Nephron progenitor cell (in vitro differentiated cells): Measurements from ENCODE around the gene FAR2.

Source experiments
- DNase-seq: peaks from one replicate; pipeline ENCODE4 v3.0.0; 2021
- H3K27ac Mint-ChIP-seq: 2 replicates; pipeline ENCODE4 v1.8.0; 2021; ENCODE audit warnings: mild to moderate bottlenecking, moderate library complexity, mixed read lengths
- H3K27me3 Mint-ChIP-seq: 2 replicates; pipeline ENCODE4 v1.8.0; 2021; ENCODE audit warnings: mild to moderate bottlenecking, low read depth, mixed read lengths; ENCODE audit not compliant: poor library complexity
- H3K36me3 Mint-ChIP-seq: 2 replicates; pipeline ENCODE4 v1.8.0; 2021; ENCODE audit warnings: low read depth, mixed read lengths
- H3K4me1 Mint-ChIP-seq: 2 replicates; pipeline ENCODE4 v1.8.0; 2021; ENCODE audit warnings: mixed read lengths
- H3K4me3 Mint-ChIP-seq: 2 replicates; pipeline ENCODE4 v1.8.0; 2021; ENCODE audit warnings: mild to moderate bottlenecking, moderate library complexity, mixed read lengths
- H3K9me3 Mint-ChIP-seq: 2 replicates; pipeline ENCODE4 v1.8.0; 2021; ENCODE audit warnings: mild to moderate bottlenecking, moderate library complexity, mixed read lengths
- TF ChIP-seq, protein P1 (sequence below): fragments of 200-600 bp; sonication (generic); IDR thresholded peaks from 2 replicates; pipeline ENCODE4 v1.5.0; 2021; ENCODE audit warnings: antibody characterized with exemption

The FAR2 gene

DNA sequence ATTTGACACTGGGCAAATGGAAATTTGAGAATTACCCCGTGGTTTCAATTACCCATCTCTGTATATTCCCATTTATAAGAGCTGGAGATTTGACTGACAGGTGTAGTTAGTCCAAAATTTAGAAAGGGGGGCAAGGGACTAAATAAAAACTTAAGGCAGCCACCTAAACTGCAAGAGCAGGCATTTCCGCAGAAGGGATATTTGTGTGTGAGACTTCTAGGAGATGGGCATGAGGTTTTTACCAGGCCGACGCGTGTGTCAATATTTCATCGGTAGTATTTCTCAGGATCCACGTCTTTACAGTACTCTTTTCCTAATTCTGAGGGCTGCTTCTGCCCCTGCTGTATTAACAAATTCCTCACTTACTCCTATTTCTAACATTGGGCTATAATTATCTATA lies 1.4 kb downstream of the FAR2 start:
- DNase-seq, result no peak
- H3K4me3 Mint-ChIP-seq, result peak overlapping the region; percentile 64
- H3K27me3 Mint-ChIP-seq, result peaks cover 34% of the 10 kb centered on the region
- H3K27ac Mint-ChIP-seq, result no peak overlapping the region
- TF ChIP-seq, protein P1, sequence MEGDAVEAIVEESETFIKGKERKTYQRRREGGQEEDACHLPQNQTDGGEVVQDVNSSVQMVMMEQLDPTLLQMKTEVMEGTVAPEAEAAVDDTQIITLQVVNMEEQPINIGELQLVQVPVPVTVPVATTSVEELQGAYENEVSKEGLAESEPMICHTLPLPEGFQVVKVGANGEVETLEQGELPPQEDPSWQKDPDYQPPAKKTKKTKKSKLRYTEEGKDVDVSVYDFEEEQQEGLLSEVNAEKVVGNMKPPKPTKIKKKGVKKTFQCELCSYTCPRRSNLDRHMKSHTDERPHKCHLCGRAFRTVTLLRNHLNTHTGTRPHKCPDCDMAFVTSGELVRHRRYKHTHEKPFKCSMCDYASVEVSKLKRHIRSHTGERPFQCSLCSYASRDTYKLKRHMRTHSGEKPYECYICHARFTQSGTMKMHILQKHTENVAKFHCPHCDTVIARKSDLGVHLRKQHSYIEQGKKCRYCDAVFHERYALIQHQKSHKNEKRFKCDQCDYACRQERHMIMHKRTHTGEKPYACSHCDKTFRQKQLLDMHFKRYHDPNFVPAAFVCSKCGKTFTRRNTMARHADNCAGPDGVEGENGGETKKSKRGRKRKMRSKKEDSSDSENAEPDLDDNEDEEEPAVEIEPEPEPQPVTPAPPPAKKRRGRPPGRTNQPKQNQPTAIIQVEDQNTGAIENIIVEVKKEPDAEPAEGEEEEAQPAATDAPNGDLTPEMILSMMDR, result no peak
- H3K4me1 Mint-ChIP-seq, result peaks cover 19% of the 10 kb centered on the region
- no peaks in the 10 kb centered on the region for H3K36me3 Mint-ChIP-seq
- no peaks in the 10 kb centered on the region for H3K9me3 Mint-ChIP-seq

DNA sequence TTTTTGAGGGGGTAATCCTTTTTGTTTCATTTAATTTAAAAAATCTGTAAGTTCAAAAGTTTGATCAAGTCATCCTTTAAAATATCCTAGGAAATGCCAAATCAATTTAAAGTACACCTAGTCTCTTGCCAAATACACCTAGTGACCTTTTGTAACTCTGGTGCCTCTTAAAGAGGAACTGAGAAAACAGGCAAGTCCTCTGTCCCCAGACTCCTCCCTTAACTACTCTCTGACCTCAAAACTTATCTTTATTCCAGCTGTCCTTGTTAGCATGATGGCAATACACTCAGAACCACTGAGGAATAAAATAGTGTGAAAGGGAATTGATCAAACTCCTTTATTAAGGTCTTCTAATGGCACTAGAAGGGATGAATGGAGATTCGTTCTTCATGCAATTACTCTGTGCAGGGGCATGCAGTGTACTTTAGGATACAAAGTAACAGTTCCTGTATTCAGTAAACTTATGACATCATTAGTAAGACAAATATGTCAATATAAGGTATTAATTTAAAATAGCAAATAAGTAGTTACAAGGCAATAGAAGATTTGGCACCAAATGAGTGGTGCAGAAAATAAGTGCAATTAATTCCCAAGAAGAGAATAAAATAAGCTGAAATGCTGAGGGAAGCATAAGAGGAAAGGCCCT lies 3.3 kb downstream of the FAR2 start:
- no peaks in the 10 kb centered on the region for H3K36me3 Mint-ChIP-seq
- no peak overlapping the region for H3K27ac Mint-ChIP-seq
- no peak overlapping the region for H3K4me3 Mint-ChIP-seq
- H3K4me1 Mint-ChIP-seq, result peaks cover 19% of the 10 kb centered on the region
- no peak for DNase-seq
- TF ChIP-seq, protein P1, result no peak
- H3K27me3 Mint-ChIP-seq, result peaks cover 30% of the 10 kb centered on the region
- no peaks in the 10 kb centered on the region for H3K9me3 Mint-ChIP-seq

DNA sequence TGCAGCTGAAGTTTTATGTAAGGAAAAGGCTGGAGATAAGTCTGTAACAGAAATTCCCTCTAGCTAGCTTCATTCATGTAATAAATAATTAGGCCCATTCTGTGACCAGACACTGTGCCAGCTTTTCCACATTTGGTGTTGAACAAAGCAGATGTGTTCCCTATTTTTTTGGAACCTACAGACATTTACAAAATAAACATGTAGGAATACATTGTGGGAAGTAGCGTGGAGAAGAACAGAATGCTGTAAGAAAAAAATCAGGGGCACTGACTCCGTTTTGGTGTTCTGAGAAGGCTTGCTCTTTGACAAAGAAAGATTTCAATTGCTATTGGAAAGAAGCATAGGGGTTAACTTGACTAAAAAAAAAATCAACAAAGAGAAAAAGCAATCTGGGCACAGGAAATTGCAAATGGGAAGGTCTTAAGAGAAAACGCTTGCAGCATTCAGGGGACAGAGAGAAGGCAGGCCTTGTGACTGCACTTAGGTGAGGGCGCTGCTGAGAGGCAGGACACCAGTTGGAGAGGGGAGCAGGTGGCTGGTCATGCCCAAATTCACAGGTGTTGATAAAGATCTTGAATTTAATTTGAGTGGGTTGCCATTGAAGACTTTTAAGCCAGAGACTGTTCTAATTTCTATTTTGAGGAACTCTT lies 4.0 kb downstream of the FAR2 start:
- Mint-ChIP-seq H3K27ac (no peak overlapping the region), H3K4me1 (peaks cover 14% of the 10 kb centered on the region), H3K9me3 (no peaks in the 10 kb centered on the region), H3K27me3 (peaks cover 27% of the 10 kb centered on the region), H3K36me3 (no peaks in the 10 kb centered on the region), H3K4me3 (no peak overlapping the region)
- no peak for DNase-seq
- TF ChIP-seq, protein P1, result no peak

DNA sequence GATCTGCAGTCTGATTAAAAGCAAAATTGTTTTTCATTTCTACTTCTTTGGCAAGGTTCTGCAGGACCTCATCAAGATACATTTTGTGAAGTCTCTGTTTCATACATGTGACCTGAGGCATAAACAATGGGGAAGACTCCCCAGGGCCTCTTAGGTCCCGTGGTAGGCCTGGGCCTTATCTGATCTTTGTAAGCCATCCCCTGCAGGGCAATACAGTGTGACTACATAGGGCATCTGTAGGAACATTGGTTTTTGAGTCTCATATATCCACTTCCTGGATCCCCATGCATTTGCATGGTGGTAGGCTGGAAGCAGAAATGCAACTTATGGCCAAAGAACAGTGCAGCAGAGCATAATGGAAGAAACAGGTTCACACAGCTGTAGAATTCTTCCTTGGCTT lies 6.0 kb downstream of the FAR2 start:
- no peak for DNase-seq
- TF ChIP-seq, protein P1, result no peak
- Mint-ChIP-seq H3K4me3 (no peak overlapping the region), H3K27ac (no peak overlapping the region), H3K9me3 (no peaks in the 10 kb centered on the region), H3K4me1 (peaks cover 1% of the 10 kb centered on the region), H3K27me3 (peaks cover 10% of the 10 kb centered on the region), H3K36me3 (no peaks in the 10 kb centered on the region)

DNA sequence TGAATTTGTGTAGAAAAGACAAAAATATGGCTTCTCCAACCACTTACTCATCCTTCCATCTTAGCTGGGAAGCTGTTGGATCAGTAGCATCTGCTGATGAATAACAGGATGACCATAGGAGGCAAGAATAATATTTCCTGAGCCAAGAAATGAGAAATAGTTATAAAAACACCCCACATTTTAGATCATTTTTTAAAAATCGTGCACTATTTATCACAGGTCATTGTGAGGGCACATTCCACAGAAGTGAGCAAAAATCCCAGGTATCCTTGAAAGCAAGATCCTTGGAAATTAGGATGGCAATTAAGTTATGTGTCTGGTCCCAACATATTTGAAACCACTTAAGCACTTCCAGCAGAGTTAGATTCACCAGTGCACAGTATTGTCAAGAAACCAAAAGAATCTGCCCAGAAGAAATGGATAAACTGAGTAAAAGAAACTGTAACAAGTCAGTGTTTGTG lies 8.4 kb downstream of the FAR2 start:
- DNase-seq, result no peak
- TF ChIP-seq, protein P1, result no peak
- Mint-ChIP-seq H3K27me3 (no peaks in the 10 kb centered on the region), H3K9me3 (no peaks in the 10 kb centered on the region), H3K4me1 (no peaks in the 10 kb centered on the region), H3K36me3 (no peaks in the 10 kb centered on the region), H3K4me3 (no peak overlapping the region), H3K27ac (no peak overlapping the region)
